Fibroblast of skin of left quadriceps (primary cell): Measurements from ENCODE around the gene PRDM16.

Source experiments
- DNase-seq, 2 experiments: peaks; one replicate each; pipeline ENCODE4 v3.0.0-alpha.2; 2013; ENCODE audit warnings: low read depth in 2 of 2

PRDM16 gene

DNA sequence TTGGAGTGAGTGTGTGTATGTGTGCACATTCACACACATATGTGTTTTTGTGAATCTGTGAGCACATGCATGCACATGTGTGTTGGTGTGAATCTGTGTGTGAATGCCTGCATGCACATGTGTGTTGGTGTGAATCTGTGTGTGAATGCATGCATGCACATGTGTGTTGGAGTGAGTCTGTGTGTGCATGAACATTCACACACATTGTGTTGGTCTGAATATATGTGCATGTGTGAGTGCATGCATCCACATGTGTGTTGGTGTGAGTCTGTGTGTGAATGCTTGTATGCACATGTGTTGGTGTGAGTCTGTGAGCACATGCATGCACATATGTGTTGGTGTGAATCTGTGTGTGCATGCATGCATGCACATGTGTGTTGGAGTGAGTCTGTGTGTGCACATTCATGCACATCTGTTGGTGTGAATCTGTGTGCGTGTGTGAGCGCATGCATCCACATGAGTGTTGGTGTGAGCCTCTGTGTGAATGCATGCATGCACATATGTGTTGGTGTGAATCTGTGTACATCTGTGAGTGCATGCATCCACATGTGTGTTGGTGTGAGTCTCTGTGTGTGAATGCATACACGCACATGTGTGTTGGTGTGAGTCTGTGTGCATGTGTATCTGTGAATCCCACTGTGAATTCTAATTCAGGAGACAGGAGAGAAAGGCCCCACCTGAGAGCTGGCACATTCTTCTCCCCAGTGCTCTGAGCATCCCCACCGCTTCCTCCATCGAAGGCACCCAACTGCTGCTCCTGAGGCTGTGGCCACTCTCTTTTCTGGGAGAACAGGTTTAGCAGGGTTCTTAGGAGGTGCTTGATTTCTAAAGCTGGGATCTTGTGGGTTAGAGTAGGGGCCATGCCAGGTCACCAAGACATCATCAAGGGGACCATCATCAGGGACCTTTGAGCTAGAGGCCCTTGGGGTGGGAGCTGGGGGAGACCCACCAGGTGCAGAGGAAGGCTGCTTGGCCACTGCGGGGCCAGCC, 267.9 kb downstream of the PRDM16 start:
- no peak for DNase-seq

DNA sequence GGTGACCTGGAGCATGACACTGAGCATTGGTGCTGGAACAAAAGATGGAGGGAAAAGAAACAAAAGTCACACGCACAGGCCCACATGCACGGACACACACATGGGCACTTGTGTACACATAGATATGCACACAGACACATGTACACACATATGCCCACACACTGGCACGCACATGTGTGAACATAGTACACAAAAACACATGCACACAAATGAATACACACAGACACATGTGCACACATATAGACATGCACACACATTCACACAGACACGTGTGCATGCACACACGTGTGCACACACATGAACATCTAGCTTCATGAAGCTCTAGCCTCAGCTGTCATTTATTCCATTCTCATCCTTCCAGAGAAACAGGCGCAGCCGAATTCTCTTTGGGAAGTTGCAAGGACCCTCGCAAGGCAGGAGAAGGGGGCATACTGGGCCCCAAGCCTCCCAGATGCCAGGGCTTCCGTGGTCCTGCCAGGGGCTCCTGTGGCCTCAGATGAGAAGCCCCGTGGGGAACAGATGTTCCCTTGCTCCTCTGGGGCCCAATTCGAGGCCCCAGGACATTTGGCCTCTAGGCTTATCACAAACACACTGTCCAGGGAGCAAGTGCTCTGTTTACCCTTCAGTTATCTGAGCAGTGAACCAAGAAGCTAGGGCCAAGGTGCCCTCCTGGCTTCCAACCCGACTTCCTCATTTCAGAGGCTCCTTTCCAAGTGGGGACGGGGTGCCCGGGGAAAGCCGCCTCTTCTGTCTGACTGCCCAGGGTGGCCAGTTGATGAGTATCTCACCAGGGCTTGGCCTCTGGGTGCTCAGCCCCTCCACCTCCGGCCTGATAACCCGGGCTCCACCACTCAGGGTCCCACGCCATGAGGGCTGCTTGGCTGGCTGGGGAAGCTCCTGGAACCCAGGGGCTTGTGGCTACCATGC, 269.1 kb downstream of the PRDM16 start:
- DNase-seq = no peak

- no peak for DNase-seq
These were observed 269.7 kb downstream of the PRDM16 start for GRCh38 chr1:3338725-3339070.

DNA sequence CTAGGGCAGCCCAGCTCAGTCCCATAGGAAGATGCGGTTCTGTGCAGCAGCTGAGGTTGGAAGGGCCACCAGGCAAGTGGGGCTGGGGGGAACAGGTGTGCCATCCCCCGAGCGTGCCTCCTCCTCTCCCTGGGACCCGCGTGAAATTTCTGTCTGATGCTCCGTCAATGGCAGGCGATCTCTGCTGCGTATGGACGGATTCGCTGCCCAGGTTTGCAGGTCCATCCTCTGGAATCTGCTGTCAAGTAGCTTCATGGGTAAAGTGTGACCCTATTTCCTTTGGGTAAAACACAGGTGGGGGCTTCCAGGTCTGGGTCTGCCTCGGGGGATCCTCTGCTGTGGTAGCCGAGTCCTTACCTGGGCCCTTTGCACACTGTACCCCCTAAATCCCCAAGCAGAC, 270.9 kb downstream of the PRDM16 start:
- no peak for DNase-seq

DNA sequence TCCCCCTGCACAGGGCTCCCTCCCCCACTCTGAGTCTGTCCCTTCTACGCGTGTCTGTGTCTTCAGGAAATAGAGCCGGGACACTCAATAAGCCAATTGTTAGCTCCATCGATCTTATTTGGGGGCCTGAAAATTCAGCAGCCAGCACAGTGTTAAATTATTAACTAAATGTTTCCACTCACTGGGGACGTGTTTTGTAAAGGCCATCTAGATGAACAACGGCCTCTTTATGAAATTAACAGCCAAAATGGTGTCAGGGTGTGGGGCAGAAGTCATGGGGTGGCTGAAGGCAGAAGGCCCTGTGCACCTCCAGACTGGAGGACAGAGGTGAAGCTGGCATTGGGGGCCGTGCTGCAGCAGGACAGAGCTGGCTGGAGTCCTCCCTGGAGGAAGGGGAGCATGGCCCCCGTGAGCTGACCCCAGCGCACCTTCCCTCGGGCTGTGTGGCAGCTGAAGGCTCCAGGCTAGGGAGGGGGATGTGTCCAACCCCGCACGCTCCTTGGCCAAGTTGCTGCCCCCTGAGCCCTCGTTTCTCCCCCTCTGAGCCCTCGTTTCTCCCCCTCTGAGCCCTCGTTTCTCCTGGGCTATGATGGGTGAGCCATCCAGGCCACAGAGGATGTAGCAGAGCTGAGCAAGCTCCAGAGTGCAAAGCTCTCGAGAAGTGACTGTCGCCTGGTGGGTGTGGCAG, 271.7 kb downstream of the PRDM16 start:
- DNase-seq = no peak

DNA sequence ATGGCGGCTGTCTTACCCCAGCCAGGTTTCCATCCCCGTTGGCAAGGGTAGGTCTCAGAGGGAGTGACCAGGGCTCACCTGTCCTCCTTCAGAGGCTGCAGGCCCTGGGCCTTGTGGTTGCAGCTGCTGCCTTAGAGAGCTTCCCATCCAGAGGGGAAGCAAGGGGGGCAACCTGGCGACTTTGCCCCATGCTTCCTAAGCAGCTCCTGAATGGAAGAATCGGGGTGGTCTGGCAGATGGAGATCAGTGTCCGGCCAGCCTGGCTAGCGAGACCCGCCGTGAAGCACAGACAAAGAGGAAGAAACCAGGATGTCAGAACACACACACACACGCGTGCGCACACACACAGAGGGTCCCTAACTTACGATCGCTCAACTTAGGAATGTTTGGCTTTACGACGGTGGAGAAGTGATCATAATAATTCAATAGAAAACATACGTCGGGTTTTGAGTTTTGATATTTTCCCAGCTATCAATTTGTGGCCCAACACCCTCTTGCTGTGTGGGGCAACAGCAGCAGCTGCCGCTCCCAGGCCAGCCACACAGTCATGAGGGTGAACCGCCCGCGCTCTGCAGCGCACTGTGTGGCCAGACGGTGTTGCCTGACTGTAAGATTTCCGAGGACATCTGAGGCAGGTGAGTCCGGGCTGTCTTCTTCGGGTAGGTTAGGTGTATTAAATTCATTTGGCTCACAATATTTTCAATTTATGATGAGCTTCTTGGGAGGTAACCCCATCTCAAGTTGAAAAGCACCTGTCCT, 272.4 kb downstream of the PRDM16 start:
- no peak for DNase-seq

DNA sequence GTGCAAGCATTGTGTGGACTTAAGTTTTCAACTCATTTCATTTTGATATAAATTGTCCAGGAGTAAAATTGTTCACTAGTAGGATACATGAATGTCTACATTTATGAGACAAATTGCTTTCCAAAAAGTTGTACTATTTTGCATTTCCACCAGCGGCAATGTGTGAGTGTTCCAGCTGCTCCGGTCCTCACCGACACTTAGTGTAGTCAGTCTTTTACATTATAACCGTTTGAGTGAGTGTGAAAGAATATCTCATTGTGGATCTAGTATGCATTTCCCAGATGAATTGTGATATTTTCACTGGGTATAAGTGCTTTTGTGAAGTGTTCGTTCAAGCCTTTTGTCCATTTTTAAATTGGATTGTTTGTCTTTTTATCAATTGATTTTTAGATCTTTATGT, 274.0 kb downstream of the PRDM16 start:
- DNase-seq = no peak

DNA sequence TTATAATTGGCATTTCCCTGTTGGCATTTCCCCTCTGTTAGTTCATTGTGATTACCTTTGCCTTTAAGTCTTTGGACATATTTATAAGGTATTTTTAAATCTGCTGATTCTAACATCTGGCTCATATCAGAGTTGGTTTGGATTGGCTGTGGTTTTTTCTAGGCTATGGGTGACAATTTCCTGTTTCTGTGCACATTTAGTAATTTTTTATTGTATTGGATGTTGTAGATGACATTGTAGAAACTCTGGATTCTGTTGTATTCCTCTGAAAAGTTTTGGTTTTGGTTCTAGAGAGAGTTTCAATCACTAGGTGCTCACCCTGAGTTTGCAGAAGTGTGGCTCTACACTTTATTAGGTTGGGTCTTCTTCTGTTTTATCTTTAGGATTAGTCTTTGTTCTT, 275.4 kb downstream of the PRDM16 start:
- DNase-seq = no peak

- no peak for DNase-seq
These were observed 276.8 kb downstream of the PRDM16 start for GRCh38 chr1:3345792-3346191.

DNA sequence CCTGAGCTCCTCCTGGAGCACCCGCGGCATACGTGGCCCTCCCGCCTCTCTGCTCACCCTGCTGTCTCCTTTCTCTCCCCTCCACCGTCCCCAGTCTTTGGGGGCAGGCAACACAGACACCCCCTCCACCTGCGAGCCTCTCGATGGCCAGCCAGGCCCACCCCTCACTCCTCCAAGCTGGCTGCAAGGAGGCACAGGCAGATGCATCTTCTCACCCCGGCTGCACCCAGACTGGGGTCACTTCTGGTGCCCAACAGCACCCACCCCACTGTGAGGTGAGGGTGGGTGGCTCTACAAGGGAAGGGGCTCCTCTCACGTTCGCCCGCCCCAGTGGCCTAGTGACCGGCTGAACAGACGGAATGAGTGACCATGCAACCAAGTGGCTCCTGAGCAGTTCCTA, 277.5 kb downstream of the PRDM16 start:
- DNase-seq = no peak

DNA sequence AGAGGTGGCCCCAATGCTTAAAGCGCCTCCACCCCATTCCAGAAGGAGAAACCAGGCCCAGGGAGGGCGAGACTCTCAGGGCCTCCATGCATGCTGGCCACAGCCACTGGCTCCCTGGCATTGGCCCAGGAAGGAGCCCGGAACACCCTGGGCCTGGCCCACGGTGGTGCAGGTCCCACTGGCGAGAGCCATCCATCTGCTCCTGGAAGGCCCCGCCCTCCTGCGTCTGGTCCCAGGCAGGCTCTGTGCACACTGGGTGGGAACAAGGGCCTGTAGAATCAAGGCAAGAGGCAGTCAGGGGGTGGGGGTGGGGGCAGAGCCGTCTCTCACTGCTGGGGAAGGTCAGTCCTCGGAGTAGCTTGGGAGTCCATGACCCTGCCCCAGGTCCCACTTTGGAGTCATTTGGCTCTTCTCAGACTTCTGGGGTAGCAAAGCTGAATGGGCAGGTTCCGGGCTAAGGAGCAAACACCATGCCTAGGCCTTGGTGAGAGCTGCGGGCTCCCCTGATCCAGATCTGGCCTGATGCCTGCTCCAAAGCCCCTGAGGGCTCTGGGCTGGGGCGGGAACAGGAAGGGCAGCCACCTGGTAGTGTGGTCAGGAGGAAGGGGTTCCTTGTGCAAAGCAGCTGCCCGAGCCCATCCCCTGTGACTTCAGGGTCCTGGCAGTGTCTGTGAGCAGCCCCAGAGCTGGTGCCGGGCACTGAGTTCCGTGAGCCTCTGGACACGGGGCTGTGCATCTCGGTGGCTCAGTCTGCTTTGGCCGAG, 278.4 kb downstream of the PRDM16 start:
- no peak for DNase-seq

- DNase-seq = no peak
These were observed 279.3 kb downstream of the PRDM16 start for GRCh38 chr1:3348196-3348865.

- no peak for DNase-seq
These were observed 280.4 kb downstream of the PRDM16 start for GRCh38 chr1:3349161-3349967.

- no peak for DNase-seq
These were observed 280.9 kb downstream of the PRDM16 start for GRCh38 chr1:3349968-3350299.

- DNase-seq = no peak
These were observed 281.7 kb downstream of the PRDM16 start for GRCh38 chr1:3350506-3351261.

- DNase-seq = no peak
These were observed 282.7 kb downstream of the PRDM16 start for GRCh38 chr1:3351449-3352298.

DNA sequence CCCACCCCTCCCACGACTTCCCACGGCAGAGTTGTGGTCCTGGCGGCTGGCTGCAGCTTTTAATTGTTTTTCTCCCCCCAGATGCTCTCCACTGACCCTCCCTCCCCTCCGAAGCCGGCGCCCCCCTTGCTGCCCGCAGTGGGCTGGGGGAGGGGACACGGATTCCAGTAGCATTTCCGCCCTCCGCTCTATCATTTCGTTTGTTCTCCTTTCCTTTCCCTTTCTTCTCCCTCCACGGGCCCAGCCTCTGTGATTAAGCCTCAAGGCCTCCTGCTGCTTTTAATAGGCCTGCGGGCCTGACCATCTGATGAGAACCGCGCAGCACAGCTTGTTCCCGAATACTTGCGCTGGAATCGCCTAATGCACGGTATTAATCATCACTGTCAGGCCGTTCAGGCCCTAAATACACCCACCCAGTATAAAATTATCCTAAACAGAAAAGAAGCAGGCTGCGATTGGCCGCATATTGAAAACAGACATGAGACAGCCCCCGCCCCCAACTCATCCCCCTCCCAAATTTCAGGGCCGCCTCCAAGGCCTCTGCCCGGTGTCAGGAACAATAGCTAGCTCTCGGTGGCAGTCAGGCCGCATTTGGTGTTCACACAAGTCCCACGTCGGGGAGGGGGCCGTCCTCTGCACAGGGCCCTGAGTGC, 283.4 kb downstream of the PRDM16 start:
- DNase-seq = peak; percentile 68 to 69
